ENCODE data around the gene OR10AD1. TPM values are rescaled to one million over a fixed set of nuclear protein-coding genes. Genes with fewer than 3 reads are reported as not detected.

The OR10AD1 gene
- total RNA-seq, 3 donors from 2014 or later (not counting 1 experiment from before 2014, with no cell fraction given) = not detected

- H3K9me3 ChIP-seq (ENCODE audit: control insufficient read depth, insufficient read depth, low read length) = peaks cover 3% of the 10 kb centered on the region
- TF ChIP-seq CTCF (IDR thresholded peaks at IDR 0.05) = no peak
- 60% methylated on average over 9 of the region's 10 CpGs for WGBS (ENCODE audit: insufficient coverage)
- H3K27ac ChIP-seq (ENCODE audit: low read length) = peak overlapping the region; percentile 98
- H3K9me3 Mint-ChIP-seq = peaks cover 6 to 9% of the 10 kb centered on the region in 2 donors
- peak overlapping the region; percentile 95 for H3K4me3 ChIP-seq (ENCODE audit: low read length)
- no peaks in the 10 kb centered on the region for H3K27me3 ChIP-seq (ENCODE audit: control insufficient read depth, insufficient read depth, low read length)
- H3K36me3 Mint-ChIP-seq = peaks cover 21% of the 10 kb centered on the region
- H3K4me3 Mint-ChIP-seq = peak overlapping the region; percentile 90
- no peak for DNase-seq
- peaks cover 31% of the 10 kb centered on the region for H3K4me1 ChIP-seq (ENCODE audit: control insufficient read depth, insufficient read depth, low read length)
- peak overlapping the region; percentile 82 to 86 for H3K27ac Mint-ChIP-seq
- H3K4me1 Mint-ChIP-seq = peaks cover 50 to 56% of the 10 kb centered on the region in 2 donors
- H3K36me3 ChIP-seq (ENCODE audit: control insufficient read depth, insufficient read depth, low read length) = no peaks in the 10 kb centered on the region
- H3K27me3 Mint-ChIP-seq (ENCODE audit: low read depth in 2 of 2) = peaks cover 13 to 14% of the 10 kb centered on the region in 2 donors
- no peak for ATAC-seq
- intact Hi-C loops (cut with micrococcal nuclease) = loop anchor here (1.0 kb wide), 1 partner anchor 42 kb away; the partner anchor contains the start of gene ASB8
These were observed 4.1 kb downstream of the OR10AD1 start for GRCh38 chr12:48198985-48199384.

GRCh38 chr12:48198672-48198971 lies 4.5 kb downstream of the OR10AD1 start:
- DNase-seq (no peak), ATAC-seq (peak; percentile 17 to 27 (median 24))
- H3K36me3 ChIP-seq (ENCODE audit: control insufficient read depth, insufficient read depth, low read length) = no peaks in the 10 kb centered on the region
- Mint-ChIP-seq H3K36me3 (peaks cover 21% of the 10 kb centered on the region), H3K9me3 (peaks cover 6 to 9% of the 10 kb centered on the region in 2 donors), H3K4me1 (peaks cover 50 to 56% of the 10 kb centered on the region in 2 donors), H3K27ac (peak overlapping the region; percentile 82 to 86), H3K4me3 (peak overlapping the region; percentile 90), H3K27me3 (ENCODE audit: low read depth in 2 of 2) (peaks cover 17% of the 10 kb centered on the region in 2 donors)
- H3K4me1 ChIP-seq (ENCODE audit: control insufficient read depth, insufficient read depth, low read length) = peaks cover 31% of the 10 kb centered on the region
- H3K27ac ChIP-seq (ENCODE audit: low read length) = peak overlapping the region; percentile 98
- H3K4me3 ChIP-seq (ENCODE audit: low read length) = peak overlapping the region; percentile 95
- no peak for TF ChIP-seq CTCF (IDR thresholded peaks at IDR 0.05)
- 11% methylated on average over 26 of the region's 26 CpGs for WGBS (ENCODE audit: insufficient coverage)
- peaks cover under 1% of the 10 kb centered on the region for H3K27me3 ChIP-seq (ENCODE audit: control insufficient read depth, insufficient read depth, low read length)
- H3K9me3 ChIP-seq (ENCODE audit: control insufficient read depth, insufficient read depth, low read length) = peaks cover 3% of the 10 kb centered on the region
- intact Hi-C loops (cut with micrococcal nuclease) = loop anchor here (1.0 kb wide), 1 partner anchor 41 kb away; the partner anchor contains the start of gene ASB8

DNA sequence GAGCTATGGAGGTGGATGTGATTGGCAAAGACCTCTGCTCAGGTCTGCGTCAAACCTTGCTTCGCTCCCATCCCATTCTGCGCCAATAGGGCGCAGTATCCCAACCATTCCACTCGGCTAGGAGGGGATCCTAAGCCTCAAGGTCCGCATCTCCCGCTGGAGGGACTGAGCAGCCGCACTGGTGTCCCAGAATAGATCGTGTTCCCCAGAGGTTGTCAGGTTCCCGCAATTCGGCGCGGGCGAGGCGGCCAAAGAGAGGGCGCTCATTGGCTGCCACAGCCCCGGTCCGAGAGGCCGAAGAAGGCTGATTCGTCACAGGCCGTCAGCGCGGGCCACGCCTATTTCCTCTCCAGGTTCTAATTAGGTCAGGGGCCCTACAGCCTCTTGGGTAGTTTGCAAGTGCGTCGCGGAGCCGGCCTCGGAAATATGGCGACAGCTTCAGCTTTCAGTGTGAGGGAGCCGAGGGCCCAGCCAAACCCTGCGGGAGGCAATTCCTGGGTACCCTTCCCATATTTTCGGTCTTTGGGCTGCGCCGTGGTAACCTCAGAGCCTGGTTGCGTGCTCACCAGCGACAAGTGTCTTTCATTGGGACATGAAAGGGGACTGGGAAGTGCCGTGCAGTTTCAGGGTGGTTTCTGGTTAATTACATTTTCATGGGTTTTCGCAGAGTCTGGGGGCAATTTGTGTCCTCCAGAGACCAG lies 5.0 kb downstream of the OR10AD1 start:
- no peak for TF ChIP-seq CTCF (IDR thresholded peaks at IDR 0.05)
- under 1% methylated on average over 39 of the region's 39 CpGs for WGBS (ENCODE audit: insufficient coverage)
- Mint-ChIP-seq H3K4me1 (peaks cover 49 to 56% of the 10 kb centered on the region in 2 donors), H3K9me3 (peaks cover 3 to 7% of the 10 kb centered on the region in 2 donors), H3K27me3 (ENCODE audit: low read depth in 2 of 2) (peaks cover 22% of the 10 kb centered on the region in 2 donors), H3K36me3 (peaks cover 16% of the 10 kb centered on the region), H3K27ac (peak overlapping the region; percentile 82 to 86), H3K4me3 (peak overlapping the region; percentile 90)
- Histone ChIP-seq H3K27me3 (ENCODE audit: control insufficient read depth, insufficient read depth, low read length) (peaks cover 6% of the 10 kb centered on the region), H3K27ac (ENCODE audit: low read length) (peak overlapping the region; percentile 98), H3K36me3 (ENCODE audit: control insufficient read depth, insufficient read depth, low read length) (no peaks in the 10 kb centered on the region), H3K4me3 (ENCODE audit: low read length) (peak overlapping the region; percentile 95), H3K4me1 (ENCODE audit: control insufficient read depth, insufficient read depth, low read length) (peaks cover 31% of the 10 kb centered on the region), H3K9me3 (ENCODE audit: control insufficient read depth, insufficient read depth, low read length) (peaks cover 3% of the 10 kb centered on the region)
- DNase-seq = peak; percentile 88 to 94
- intact Hi-C loops (cut with micrococcal nuclease) = loop anchor here (1.0 kb wide), 1 partner anchor 41 kb away; the partner anchor contains the start of gene ASB8
- peak; percentile 95 to 99 (median 97) for ATAC-seq
